HepG2 (cell line): ENCODE results near the gene IMPDH2. TPM values are rescaled to one million over a fixed set of nuclear protein-coding genes. Genes with fewer than 3 reads are reported as not detected.

Experiments used
- ATAC-seq: fragments of 200-7000 bp; cut with Tn5 transposase; 3 replicates; pipeline ENCODE4 v1.9.1; 2020; ENCODE audit warnings: mild to moderate bottlenecking, moderate library complexity
- BruUV-seq: library from RNA; stranded (reverse); fragments of 400-500 nt; replicated peaks from 2 replicates; lab custom pipeline; 2021; lab: Mats Ljungman, UMichigan
- CTCF ChIA-PET: fragments of 300-600 bp; formaldehyde crosslinking; extraction: SDS; loops from one replicate; lab custom pipeline; 2021; ENCODE audit warnings: low total read pairs, inconsistent platforms, low intra/inter-chr PET ratio; lab: Yijun Ruan, JAX
- POLR2A ChIA-PET: fragments of 350-600 bp; sonication (Branson Sonifier 250); formaldehyde crosslinking; loops from one replicate; lab custom pipeline; 2020; ENCODE audit warnings: antibody characterized with exemption, inconsistent platforms; lab: Yijun Ruan, JAX
- DNase-seq: peaks from one replicate; pipeline ENCODE4 v3.0.0-alpha.2; 2015; ENCODE audit warnings: low spot score
- FAIRE-seq: peaks from 3 replicates; lab custom pipeline; 2011; peaks lifted over from hg19 to GRCh38; lab: Jason Lieb, UNC
- H2AFZ ChIP-seq: one replicate; pipeline ENCODE4 v1.6.1; 2011; ENCODE audit warnings: low read length, inconsistent platforms
- H3K27ac ChIP-seq: fragments of 300-600 bp; 3 replicates; pipeline ENCODE4 v1.8.0; 2011; ENCODE audit warnings: mixed run types, mild to moderate bottlenecking, mixed read lengths, low read length, inconsistent platforms; ENCODE audit not compliant: insufficient read depth; ENCODE audit errors: extremely low read length
- H3K27me3 ChIP-seq, 2 experiments: fragments of 200-600 bp in 1 of 2; 2 replicates in 1 of 2; 3 replicates in 1 of 2; pipeline versions ENCODE4 v1.6.0 to v1.8.0; 2011; ENCODE audit warnings: low read length in 2 of 2, mild to moderate bottlenecking in 2 of 2, moderate library complexity in 2 of 2, inconsistent platforms in 1 of 2; ENCODE audit not compliant: insufficient read depth in 2 of 2, control insufficient read depth in 1 of 2
- H3K36me3 ChIP-seq, 2 experiments: fragments of 200-600 bp in 1 of 2; replicated peaks in 1 of 2; 2 replicates in 1 of 2; 3 replicates in 1 of 2; pipeline versions ENCODE4 v1.5.1 to v1.8.0; 2011; ENCODE audit warnings: low read length in 2 of 2, inconsistent platforms in 1 of 2; ENCODE audit not compliant: insufficient read depth in 2 of 2, control insufficient read depth in 1 of 2
- H3K4me1 ChIP-seq: 2 replicates; pipeline ENCODE4 v1.5.1; 2012; ENCODE audit warnings: low read length, inconsistent platforms; ENCODE audit not compliant: insufficient read depth
- H3K4me2 ChIP-seq: 2 replicates; pipeline ENCODE4 v1.6.0; 2011; ENCODE audit warnings: low read depth, low read length, inconsistent platforms
- H3K4me3 ChIP-seq, 3 experiments: fragments of 200-600 bp in 1 of 3; sonication (generic), shearing (Covaris generic) in 1 of 3; replicated peaks in 1 of 3; 2 replicates each; pipeline ENCODE4 v1.5.1; 2011 to 2016; ENCODE audit warnings: low read length in 3 of 3, inconsistent platforms in 2 of 3, low read depth in 2 of 3, mild to moderate bottlenecking in 2 of 3, control low read depth in 1 of 3, mixed read lengths in 1 of 3; ENCODE audit not compliant: insufficient read depth in 1 of 3
- H3K79me2 ChIP-seq: one replicate; pipeline ENCODE4 v1.6.1; 2011; ENCODE audit warnings: low read length, inconsistent platforms; ENCODE audit not compliant: insufficient read depth
- H3K9ac ChIP-seq: 2 replicates; pipeline ENCODE4 v1.6.0; 2011; ENCODE audit warnings: mild to moderate bottlenecking, low read depth, low read length, inconsistent platforms; ENCODE audit not compliant: insufficient read depth
- H3K9me3 ChIP-seq: 2 replicates; pipeline ENCODE4 v1.5.1; 2012; ENCODE audit warnings: mild to moderate bottlenecking, low read length
- H4K20me1 ChIP-seq: 2 replicates; pipeline ENCODE4 v1.6.0; 2011; ENCODE audit warnings: inconsistent platforms, mild to moderate bottlenecking, low read length, moderate library complexity; ENCODE audit not compliant: insufficient read depth
- ARID2 ChIP-seq: sonication (generic); formaldehyde crosslinking; IDR thresholded peaks from 2 replicates; pipeline ENCODE4 v1.8.1; 2022; ENCODE audit warnings: mild to moderate bottlenecking, missing genetic modification reagents, borderline replicate concordance
- ATF7-NPFF ChIP-seq: sonication (generic); formaldehyde crosslinking; IDR thresholded peaks from 2 replicates; pipeline ENCODE4 v1.8.1; 2023; ENCODE audit warnings: mild to moderate bottlenecking, low read depth, missing genetic modification reagents, moderate library complexity
- CHCHD3 ChIP-seq: sonication (generic); formaldehyde crosslinking; IDR thresholded peaks from 2 replicates; pipeline ENCODE4 v1.8.0; 2022; ENCODE audit warnings: mild to moderate bottlenecking, missing genetic modification reagents, moderate library complexity
- DNMT3B ChIP-seq: conservative IDR thresholded peaks from 2 replicates; pipeline ENCODE4 v1.6.1; 2016; ENCODE audit warnings: missing biosample characterization, control low read depth
- HDAC2 ChIP-seq: sonication (generic); formaldehyde crosslinking; IDR thresholded peaks from 2 replicates; pipeline ENCODE4 v1.4.0; 2020; ENCODE audit warnings: missing genetic modification reagents
- HNRNPK ChIP-seq: fragments of 200-400 bp; formaldehyde crosslinking; IDR thresholded peaks from 2 replicates; pipeline ENCODE4 v1.6.1; 2018; ENCODE audit warnings: low read length, low read depth, moderate library complexity, mild to moderate bottlenecking; ENCODE audit not compliant: poor library complexity, severe bottlenecking
- IRX3 ChIP-seq: sonication (generic); formaldehyde crosslinking; IDR thresholded peaks from 2 replicates; pipeline ENCODE4 v1.8.1; 2023; ENCODE audit warnings: mild to moderate bottlenecking, low read depth, missing genetic modification reagents, borderline replicate concordance
- JDP2 ChIP-seq: sonication (generic); formaldehyde crosslinking; IDR thresholded peaks from 2 replicates; pipeline ENCODE4 v1.8.1; 2022; ENCODE audit warnings: missing genetic modification reagents, borderline replicate concordance
- KDM5A ChIP-seq: fragments of 200-600 bp; sonication (generic); IDR thresholded peaks from 2 replicates; pipeline ENCODE4 v1.7.0; 2018; ENCODE audit warnings: antibody characterized with exemption, mild to moderate bottlenecking, low read length, borderline replicate concordance
- NCOA5 ChIP-seq: sonication (generic); formaldehyde crosslinking; IDR thresholded peaks from 2 replicates; pipeline ENCODE4 v1.4.0; 2020; ENCODE audit warnings: missing genetic modification reagents
- NFIB ChIP-seq: sonication (generic); formaldehyde crosslinking; IDR thresholded peaks from 2 replicates; pipeline ENCODE4 v1.9.0; 2021; ENCODE audit warnings: missing genetic modification reagents, mild to moderate bottlenecking, borderline replicate concordance
- NFKBIZ ChIP-seq: IDR thresholded peaks from 2 replicates; pipeline ENCODE4 v1.6.1; 2018; ENCODE audit warnings: missing genetic modification reagents, missing compliant biosample characterization
- SP1 ChIP-seq, 2 experiments: fragments of 450-650 bp in 1 of 2; sonication (generic) in 1 of 2; formaldehyde crosslinking in 1 of 2; IDR thresholded peaks; 2 replicates each; pipeline versions ENCODE4 v1.4.0 to v1.6.1; 2016 to 2020; ENCODE audit warnings: missing genetic modification reagents in 1 of 2
- SP4 ChIP-seq: sonication (generic); formaldehyde crosslinking; IDR thresholded peaks from 2 replicates; pipeline ENCODE4 v1.8.1; 2023; ENCODE audit warnings: mild to moderate bottlenecking, missing genetic modification reagents
- SPEN ChIP-seq: sonication (generic); formaldehyde crosslinking; IDR thresholded peaks from 2 replicates; pipeline ENCODE4 v1.5.1; 2020; ENCODE audit warnings: low read depth, mild to moderate bottlenecking, missing genetic modification reagents
- ZNF326 ChIP-seq: sonication (generic); formaldehyde crosslinking; IDR thresholded peaks from 2 replicates; pipeline ENCODE4 v1.4.0; 2020; ENCODE audit warnings: missing genetic modification reagents, borderline replicate concordance
- ZNF383 ChIP-seq: sonication (generic); formaldehyde crosslinking; IDR thresholded peaks from 2 replicates; pipeline ENCODE4 v1.4.0; 2020; ENCODE audit warnings: missing genetic modification reagents, mild to moderate bottlenecking, borderline replicate concordance
- ZNF589 ChIP-seq: sonication (generic); formaldehyde crosslinking; conservative IDR thresholded peaks from 2 replicates; pipeline ENCODE4 v1.8.0; 2022; ENCODE audit warnings: mild to moderate bottlenecking, moderate library complexity, missing genetic modification reagents
- ZSCAN22 ChIP-seq: sonication (generic); formaldehyde crosslinking; IDR thresholded peaks from 2 replicates; pipeline ENCODE4 v1.4.0; 2020; ENCODE audit warnings: mild to moderate bottlenecking, missing genetic modification reagents
- WGBS: methylation state at CpG from one replicate; pipeline ENCODE4 v1.1.6; 2017; ENCODE audit warnings: low lambda C conversion rate; 5-methylcytosine and 5-hydroxymethylcytosine counted together
- in situ Hi-C: cut with HindIII; loops from 2 replicates; pipeline ENCODE4 v1.10.0; 2017; ENCODE audit warnings: low pct_unique_long_range_greater_than_20kb; ENCODE audit not compliant: extremely low pct_ligation_motif_present
- intact Hi-C: fragments of 100-400 bp; cut with micrococcal nuclease; formaldehyde crosslinking; loops from one replicate; pipeline ENCODE4 v1.10.0; 2022; ENCODE audit not compliant: unreplicated experiment
- polyA plus RNA-seq, 8 experiments: library from polyadenylated mRNA; depleted of rRNA in 3 of 8; stranded (reverse) in 7 of 8; unstranded in 1 of 8; fragments of >200 nt; fragmentation: Illumina TruSeq in 4 of 8; extraction: Trizol in 4 of 8; gene quantifications; 2 replicates each; pipeline versions ENCODE4 v1.2.1 to v1.2.3, GENCODE V29; 2011 to 2016; ENCODE audit warnings: low read depth in 4 of 8, missing spikeins in 1 of 8, mixed read lengths in 1 of 8; ENCODE audit not compliant: insufficient read depth in 1 of 8
- total RNA-seq, 5 experiments: library from RNA; depleted of rRNA; stranded (reverse); fragments of >200 nt; fragmentation: Illumina TruSeq; extraction: Trizol; gene quantifications; 2 replicates each; pipeline ENCODE4 v1.2.3, GENCODE V29; 2016; ENCODE audit warnings: low read depth in 1 of 5
- TF ChIP-seq, protein P1 (sequence below): IDR thresholded peaks from 2 replicates; pipeline ENCODE4 v1.6.1; 2016; ENCODE audit warnings: low read depth, borderline replicate concordance
- TF ChIP-seq, protein P2 (sequence below): sonication (generic); formaldehyde crosslinking; IDR thresholded peaks from 2 replicates; pipeline ENCODE4 v1.4.0; 2020; ENCODE audit warnings: missing genetic modification reagents

IMPDH2 gene
- total and polyA plus RNA-seq, 2 of the 13 experiments (the other 11 are each of a cell fraction or from before 2014, with no cell fraction given): 248 to 260 TPM

DNA sequence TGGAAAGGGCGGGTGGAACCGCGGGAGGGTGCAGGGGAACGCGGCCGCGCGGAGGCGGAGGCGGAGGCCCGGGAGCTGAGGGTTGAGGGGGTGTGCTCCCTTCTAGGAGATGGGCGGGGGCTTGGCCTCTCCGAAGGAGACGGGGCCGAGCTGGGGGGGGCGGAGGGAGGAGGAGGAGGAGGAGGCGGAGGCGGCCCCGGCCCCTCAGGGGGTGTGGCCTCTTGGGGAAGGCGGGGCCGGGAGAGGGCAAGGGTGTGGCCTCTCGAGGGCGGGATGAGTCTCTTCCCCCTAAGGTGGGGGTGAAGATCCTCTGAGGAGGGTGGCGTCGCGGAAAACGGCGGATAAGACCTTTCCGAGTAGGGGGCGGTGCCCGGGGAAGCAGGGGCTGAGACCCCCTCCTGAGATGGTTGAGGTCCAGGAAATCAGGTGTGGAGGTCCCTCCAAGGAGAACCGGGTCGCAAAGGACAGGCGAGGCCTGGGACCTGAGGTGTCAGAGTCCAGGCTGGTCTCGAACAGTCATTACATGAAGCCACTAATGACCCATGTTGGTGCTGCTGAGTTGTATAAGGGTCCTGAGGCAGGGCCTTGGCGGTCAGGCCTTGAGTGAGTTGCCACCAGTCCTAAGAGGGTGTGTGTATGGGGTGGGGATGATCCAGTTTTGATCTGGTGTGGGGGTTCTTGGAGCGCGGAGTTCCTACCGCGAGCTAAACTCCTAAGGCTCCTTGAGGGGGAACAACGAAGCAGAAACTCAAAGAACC, 21.2 kb downstream of the IMPDH2 start:
- BruUV-seq: TSS peak; percentile 62
- WGBS: 23% methylated on average over 32 of the region's 41 CpGs
- peaks cover 8 to 16% of the 10 kb centered on the region in 2 experiments for H3K36me3 ChIP-seq
- H2AFZ ChIP-seq: no peak overlapping the region
- H3K4me2 ChIP-seq: peak overlapping the region; percentile 92
- peaks cover 34% of the 10 kb centered on the region for H3K79me2 ChIP-seq
- peak overlapping the region; percentile 86 for H3K27ac ChIP-seq
- no peaks in the 10 kb centered on the region for H3K27me3 ChIP-seq
- H3K9me3 ChIP-seq: no peaks in the 10 kb centered on the region
- H3K9ac ChIP-seq: peak overlapping the region; percentile 89
- peak overlapping the region; percentile 74 to 88 (median 78) for H3K4me3 ChIP-seq
- FAIRE-seq (no peak), ATAC-seq (peak; percentile 35), DNase-seq (peak; percentile 39)
- intact Hi-C loops (no loop called here), in situ Hi-C loops (no loop called here)
- POLR2A ChIA-PET: interaction anchor here (0.8 to 12.8 kb wide), 20 partner anchors 8 to 457 kb away, joined by 3 to 280 read pairs (median 6); partner anchors contain the start of genes AMT, DALRD3, IMPDH2 and LAMB2
- H4K20me1 ChIP-seq: peaks cover 17% of the 10 kb centered on the region
- CTCF ChIA-PET: no interaction called here
- H3K4me1 ChIP-seq: peaks cover 51% of the 10 kb centered on the region
- TF ChIP-seq ARID2 (CRISPR knock-in tag) (0 out of 2 replicates have a peak, but pooled peaks have one; percentile 0), NFIB (CRISPR knock-in tag) (0 out of 2 replicates have a peak, but pooled peaks have one; percentile 31), KDM5A (peak; percentile 10; the same call in 1 of the 2 replicates), SPEN (CRISPR knock-in tag) (no peak), NFKBIZ (no peak), IRX3 (CRISPR knock-in tag) (0 out of 2 replicates have a peak, but pooled peaks have one; percentile 48), NCOA5 (no peak), HNRNPK (peak; percentile 42), ATF7-NPFF (CRISPR knock-in tag) (peak; percentile 11; the same call in 1 of the 2 replicates), DNMT3B (CRISPR knock-in tag) (0 out of 2 replicates have a peak, but pooled peaks have one; percentile 37), JDP2 (no peak), SP1 (IDR thresholded peaks at IDR 0.05) (no peak), SP1 (CRISPR knock-in tag; IDR thresholded peaks at IDR 0.05) (0 out of 2 replicates have a peak, but pooled peaks have one; percentile 32), ZNF383 (CRISPR knock-in tag) (0 out of 2 replicates have a peak, but pooled peaks have one; percentile 9), HDAC2 (no peak), ZSCAN22 (CRISPR knock-in tag) (no peak), CHCHD3 (0 out of 2 replicates have a peak, but pooled peaks have one; percentile 24), ZNF589 (0 out of 2 replicates have a peak, but pooled peaks have one; percentile 5), SP4 (peak; percentile 49; the same call in 1 of the 2 replicates), ZNF326 (CRISPR knock-in tag) (no peak)
- TF ChIP-seq, protein P1, sequence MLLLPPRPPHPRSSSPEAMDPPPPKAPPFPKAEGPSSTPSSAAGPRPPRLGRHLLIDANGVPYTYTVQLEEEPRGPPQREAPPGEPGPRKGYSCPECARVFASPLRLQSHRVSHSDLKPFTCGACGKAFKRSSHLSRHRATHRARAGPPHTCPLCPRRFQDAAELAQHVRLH (CRISPR knock-in tag): 0 out of 2 replicates have a peak, but pooled peaks have one; percentile 19
- TF ChIP-seq, protein P2, sequence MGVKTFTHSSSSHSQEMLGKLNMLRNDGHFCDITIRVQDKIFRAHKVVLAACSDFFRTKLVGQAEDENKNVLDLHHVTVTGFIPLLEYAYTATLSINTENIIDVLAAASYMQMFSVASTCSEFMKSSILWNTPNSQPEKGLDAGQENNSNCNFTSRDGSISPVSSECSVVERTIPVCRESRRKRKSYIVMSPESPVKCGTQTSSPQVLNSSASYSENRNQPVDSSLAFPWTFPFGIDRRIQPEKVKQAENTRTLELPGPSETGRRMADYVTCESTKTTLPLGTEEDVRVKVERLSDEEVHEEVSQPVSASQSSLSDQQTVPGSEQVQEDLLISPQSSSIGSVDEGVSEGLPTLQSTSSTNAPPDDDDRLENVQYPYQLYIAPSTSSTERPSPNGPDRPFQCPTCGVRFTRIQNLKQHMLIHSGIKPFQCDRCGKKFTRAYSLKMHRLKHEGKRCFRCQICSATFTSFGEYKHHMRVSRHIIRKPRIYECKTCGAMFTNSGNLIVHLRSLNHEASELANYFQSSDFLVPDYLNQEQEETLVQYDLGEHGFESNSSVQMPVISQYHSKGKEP (CRISPR knock-in tag): no peak
